AG09309 (cell line): Measurements from ENCODE around the gene PLEKHG7.
"Not testable (repeated sequence)": the region's sequence is repeated elsewhere in the genome, so short reads cannot be mapped to it uniquely, and the experiment has no call there.

Experiments
- DNase-seq: peaks from one replicate; pipeline ENCODE4 v3.0.0-alpha.2; 2010; ENCODE audit warnings: low read depth
- H3K4me3 ChIP-seq: 2 replicates; pipeline ENCODE4 v1.5.1; 2011; ENCODE audit warnings: mild to moderate bottlenecking, low read depth, low read length, moderate library complexity; ENCODE audit not compliant: control insufficient read depth
- TF ChIP-seq, protein P1 (sequence below): IDR thresholded peaks from 2 replicates; pipeline ENCODE4 v1.5.1; 2011; ENCODE audit warnings: mild to moderate bottlenecking, low read depth, low read length, inconsistent platforms; ENCODE audit not compliant: insufficient read depth, control insufficient read depth; ENCODE audit errors: missing control alignments

PLEKHG7 gene

DNA sequence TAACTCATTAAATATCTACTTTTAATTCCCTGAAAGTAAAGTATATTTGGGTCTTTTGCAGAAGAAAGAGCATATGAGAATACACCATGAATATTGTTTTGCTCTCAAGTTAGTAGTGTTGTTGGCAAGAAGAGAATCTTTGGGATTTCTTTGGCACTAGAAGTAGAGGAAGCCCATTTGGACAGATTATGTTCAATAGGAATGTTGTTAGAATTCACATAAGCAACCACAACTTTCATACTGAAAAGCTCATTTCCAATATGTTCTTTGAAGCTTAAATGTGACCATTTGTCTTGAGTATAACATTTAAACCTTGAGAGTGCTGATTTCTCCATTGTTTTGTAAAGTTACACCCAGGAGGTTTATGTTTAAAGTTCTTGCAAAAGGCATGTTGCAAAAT is 37.6 kb downstream of the PLEKHG7 start:
- no peak overlapping the region for H3K4me3 ChIP-seq
- DNase-seq: no peak
- TF ChIP-seq, protein P1, sequence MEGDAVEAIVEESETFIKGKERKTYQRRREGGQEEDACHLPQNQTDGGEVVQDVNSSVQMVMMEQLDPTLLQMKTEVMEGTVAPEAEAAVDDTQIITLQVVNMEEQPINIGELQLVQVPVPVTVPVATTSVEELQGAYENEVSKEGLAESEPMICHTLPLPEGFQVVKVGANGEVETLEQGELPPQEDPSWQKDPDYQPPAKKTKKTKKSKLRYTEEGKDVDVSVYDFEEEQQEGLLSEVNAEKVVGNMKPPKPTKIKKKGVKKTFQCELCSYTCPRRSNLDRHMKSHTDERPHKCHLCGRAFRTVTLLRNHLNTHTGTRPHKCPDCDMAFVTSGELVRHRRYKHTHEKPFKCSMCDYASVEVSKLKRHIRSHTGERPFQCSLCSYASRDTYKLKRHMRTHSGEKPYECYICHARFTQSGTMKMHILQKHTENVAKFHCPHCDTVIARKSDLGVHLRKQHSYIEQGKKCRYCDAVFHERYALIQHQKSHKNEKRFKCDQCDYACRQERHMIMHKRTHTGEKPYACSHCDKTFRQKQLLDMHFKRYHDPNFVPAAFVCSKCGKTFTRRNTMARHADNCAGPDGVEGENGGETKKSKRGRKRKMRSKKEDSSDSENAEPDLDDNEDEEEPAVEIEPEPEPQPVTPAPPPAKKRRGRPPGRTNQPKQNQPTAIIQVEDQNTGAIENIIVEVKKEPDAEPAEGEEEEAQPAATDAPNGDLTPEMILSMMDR: no peak

DNA sequence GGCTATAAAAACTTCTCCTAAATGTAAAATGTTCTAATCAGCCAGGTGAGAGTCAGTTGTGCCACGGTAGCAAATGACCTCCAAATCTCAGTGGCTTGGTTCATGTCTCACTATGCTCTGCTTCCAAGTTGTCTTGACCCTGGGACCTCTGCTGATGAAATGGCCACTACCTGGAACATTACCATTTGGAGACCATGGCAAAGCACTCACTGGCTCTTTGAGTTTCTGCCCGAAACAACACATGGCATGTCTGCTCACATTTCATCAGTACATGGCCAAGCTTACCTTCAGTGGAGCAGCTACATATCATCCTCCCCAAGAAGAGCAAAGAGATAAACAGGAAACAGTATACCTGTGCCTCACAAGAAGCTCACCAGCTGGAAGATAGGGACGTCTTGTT is 40.2 kb downstream of the PLEKHG7 start:
- no peak overlapping the region for H3K4me3 ChIP-seq
- TF ChIP-seq, protein P1: no peak
- DNase-seq: no peak

DNA sequence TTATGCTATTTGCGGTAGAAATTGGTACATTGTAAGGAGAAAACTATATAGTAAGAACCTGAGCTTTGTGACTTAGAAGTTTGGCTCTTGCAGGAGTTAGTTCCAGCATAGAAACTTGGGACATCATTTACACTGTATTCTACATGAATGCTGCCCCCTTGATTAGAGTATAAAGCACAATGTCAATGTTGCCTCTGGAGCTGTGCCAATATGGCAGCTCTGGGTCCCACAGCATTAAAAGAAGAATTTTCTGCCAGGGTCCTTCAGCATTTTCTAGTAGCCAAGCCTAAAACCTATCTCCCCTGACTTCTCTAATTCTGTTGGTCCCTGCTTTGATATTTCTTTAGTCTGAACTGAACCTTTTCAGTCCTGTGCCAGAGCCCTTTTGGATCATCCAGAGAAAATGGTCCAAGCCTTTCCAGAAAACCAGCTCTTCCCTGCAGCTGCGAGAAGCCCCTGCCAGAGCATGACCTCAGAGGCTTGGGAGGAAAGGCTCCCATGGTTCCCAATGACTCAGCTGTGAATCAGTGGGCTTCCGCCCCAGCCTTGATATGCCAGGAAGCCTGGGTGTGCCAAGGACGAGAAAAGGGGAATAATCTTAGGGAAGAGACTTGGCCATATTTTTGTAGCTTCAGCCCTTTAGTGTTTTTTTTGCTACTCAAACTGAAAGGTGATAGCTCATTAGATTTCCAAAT is 43.2 kb downstream of the PLEKHG7 start:
- DNase-seq: peak; percentile 68
- TF ChIP-seq, protein P1: no peak

DNA sequence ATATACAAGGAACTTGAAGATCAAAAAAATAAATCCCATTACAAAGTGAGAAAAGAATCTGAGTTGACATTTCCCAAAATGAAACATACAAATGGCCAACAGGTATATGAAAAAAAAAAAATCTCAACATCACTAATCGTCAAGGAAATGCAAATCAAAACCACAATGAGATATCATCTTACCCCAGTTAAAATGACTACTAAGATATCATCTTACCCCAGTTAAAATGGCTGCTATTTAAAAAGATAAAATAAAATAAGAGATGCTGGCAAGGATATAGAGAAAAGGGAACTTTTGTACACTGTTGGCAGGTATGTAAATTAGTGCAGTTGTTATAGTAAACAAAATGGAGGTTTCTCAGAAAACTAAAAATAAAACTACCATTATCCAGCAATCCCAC is 44.4 kb downstream of the PLEKHG7 start:
- H3K4me3 ChIP-seq: no peak overlapping the region
- TF ChIP-seq, protein P1: no peak
- DNase-seq: no peak

More for the DNA sequence above, 43.2 kb downstream of the PLEKHG7 start:
- no peak overlapping the region for H3K4me3 ChIP-seq

DNA sequence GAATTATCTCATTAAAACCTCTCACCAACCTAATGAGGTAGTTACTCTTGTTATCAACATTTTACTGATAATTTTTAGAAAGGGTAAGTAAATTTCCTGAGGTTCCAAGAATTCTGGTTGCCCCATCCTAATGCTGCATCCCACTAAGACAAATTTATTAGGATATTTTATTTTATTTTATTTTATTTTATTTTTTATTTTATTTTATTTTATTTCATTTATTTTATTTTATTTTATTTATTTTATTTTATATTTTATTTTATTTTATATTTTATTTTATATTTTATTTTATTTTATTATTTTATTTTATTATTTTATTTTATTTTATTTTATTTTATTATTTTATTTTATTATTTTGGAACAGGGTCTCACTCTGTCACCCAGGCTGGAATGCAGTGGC is 46.9 kb downstream of the PLEKHG7 start:
- H3K4me3 ChIP-seq, DNase-seq: not testable (repeated sequence)

DNA sequence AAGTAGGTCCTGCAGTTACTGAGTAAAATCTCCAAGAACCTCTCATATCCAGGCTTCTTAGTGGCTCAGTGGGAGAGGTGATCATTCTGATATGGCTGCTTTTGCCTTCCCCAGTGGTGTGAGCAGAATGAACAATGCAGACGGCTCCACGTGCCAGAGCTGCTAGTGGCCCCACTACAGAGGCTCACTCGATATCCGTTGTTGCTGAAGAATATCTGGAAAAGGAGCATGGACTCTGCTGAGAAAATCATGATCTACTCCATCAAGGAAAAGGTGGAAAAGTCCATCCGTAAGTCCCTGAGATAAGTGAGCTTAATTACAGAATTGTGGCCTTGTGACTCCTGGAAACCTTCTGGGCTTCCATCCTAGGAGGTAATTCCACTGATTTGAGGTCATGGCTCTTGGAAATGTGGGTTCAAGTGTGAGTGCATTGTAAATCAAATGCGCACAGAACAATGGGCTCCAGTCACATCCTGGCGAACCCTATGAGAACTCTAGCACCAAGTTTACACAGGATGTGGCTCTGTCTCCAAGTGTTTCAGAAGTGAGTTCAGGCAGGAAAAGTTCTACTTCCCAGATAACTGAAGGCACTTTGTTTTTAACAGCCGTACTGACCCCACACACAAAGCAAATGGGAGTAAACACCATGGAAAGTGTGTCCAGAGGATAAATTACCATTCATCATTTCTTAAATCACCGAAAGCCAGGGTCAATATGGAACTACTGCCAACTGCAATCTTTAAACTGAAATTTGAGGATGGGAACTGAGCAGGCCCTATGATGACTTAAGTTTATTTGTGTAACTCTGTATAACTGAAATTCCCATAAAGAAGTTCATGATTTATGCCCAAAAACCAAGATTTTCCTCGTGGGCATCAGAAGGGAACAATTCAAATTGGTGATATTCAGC is 51.4 kb downstream of the PLEKHG7 start:
- TF ChIP-seq, protein P1: no peak
- no peak overlapping the region for H3K4me3 ChIP-seq
- no peak for DNase-seq

DNA sequence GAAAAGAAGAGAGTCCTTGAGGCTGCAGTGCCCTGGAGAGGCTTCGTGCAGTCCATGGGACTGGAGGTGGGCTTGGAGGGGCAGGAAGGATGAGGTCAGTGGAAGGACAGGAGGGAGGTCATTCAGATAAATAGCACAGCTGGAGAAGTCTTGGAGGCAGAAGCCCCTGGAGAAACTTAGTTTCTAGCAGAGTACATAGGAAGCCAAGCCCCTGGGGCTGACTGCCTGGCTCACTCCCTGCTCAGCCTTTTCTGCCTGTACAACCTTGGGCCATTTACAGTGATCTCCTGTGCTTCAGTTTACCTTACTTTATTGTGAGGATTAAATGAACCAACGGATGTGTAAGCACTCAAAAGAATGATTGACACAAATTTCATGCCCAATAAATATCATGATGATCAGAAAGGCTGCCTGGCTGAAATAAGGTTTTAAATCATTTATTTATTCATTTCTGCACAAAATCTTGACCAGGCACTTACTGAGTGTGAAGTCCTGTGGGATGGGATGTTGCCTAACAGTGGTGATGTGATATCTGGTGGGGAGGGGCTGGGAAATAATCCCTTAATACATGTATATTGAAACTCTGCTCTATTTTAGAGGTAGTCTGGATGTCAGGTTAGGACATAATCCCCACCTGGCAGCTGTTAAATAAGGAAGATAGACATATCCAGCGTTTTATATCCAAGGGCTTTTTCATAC is 54.3 kb downstream of the PLEKHG7 start:
- DNase-seq: no peak
- TF ChIP-seq, protein P1: no peak
- no peak overlapping the region for H3K4me3 ChIP-seq
